ENCODE data around the gene FOXK1. TPM values are rescaled to one million over a fixed set of nuclear protein-coding genes. Genes with fewer than 3 reads are reported as not detected.

Gene FOXK1
- total and polyA plus RNA-seq, 9 of the 15 experiments (the other 6 are each of a cell fraction or from before 2014, with no cell fraction given) = 0.32 to 45.5 (median 8.1) TPM

GRCh38 chr7:4790516-4790991 lies 108.5 kb downstream of the FOXK1 start:
- Histone ChIP-seq H3K4me1 (replicated peaks in 1 of 2; ENCODE audit: control insufficient read depth in 2 of 2, insufficient read depth in 2 of 2, low read length in 2 of 2) (peaks cover 0 to 34% of the 10 kb centered on the region in 2 experiments; a peak in 3 of 5 replicates), H3K9me3 (replicated peaks; ENCODE audit: control insufficient read depth, insufficient read depth, low read depth, low read length) (no peaks in the 10 kb centered on the region), H3K79me2 (ENCODE audit: control insufficient read depth, insufficient read depth, low read length) (no peaks in the 10 kb centered on the region), H3K36me3 (ENCODE audit: control insufficient read depth, insufficient read depth, low read length) (peaks cover 40% of the 10 kb centered on the region; the same call in 1 of the 3 replicates), H2AFZ (ENCODE audit: low read depth, low read length) (no peak overlapping the region), H4K20me1 (replicated peaks; ENCODE audit: control insufficient read depth, insufficient read depth, low read length) (no peaks in the 10 kb centered on the region), H3K27ac (ENCODE audit: extremely low read depth, low read depth, low read length) (no peak overlapping the region), H3K9me1 (ENCODE audit: control insufficient read depth, insufficient read depth, low read length) (no peaks in the 10 kb centered on the region), H3K4me3 (no peak overlapping the region), H3K27me3 (ENCODE audit: control insufficient read depth in 2 of 2, insufficient read depth in 2 of 2, low read length in 2 of 2) (no peaks in the 10 kb centered on the region), H3K9ac (ENCODE audit: insufficient read depth in 1 of 2, low read depth in 2 of 2, low read length in 2 of 2) (no peak overlapping the region; a peak in 1 of 4 replicates), H3K4me2 (ENCODE audit: insufficient read depth, low read length) (no peak overlapping the region)
- no peak for DNase-seq (ENCODE audit: extremely low read depth in 1 of 4, low spot score in 3 of 4)
- ChIA-PET CTCF (ENCODE audit: low intra/inter-chr PET ratio) (no interaction called here), POLR2A (interaction anchor here (0.8 to 1.1 kb wide), 2 partner anchors 10 to 177 kb away, joined by 3 to 4 read pairs; no protein-coding TSS in a partner anchor)
- no peak for ATAC-seq
- no TSS peak for BruUV-seq (replicated peaks)
- 95% methylated on average over 20 of the region's 24 CpGs for WGBS (ENCODE audit: insufficient coverage, low coverage, missing lambda C conversion rate)
- intact Hi-C loops (cut with micrococcal nuclease) (loop anchor here (10.0 kb wide), 1 partner anchor 94 kb away; the partner anchor contains the start of gene RADIL), in situ Hi-C loops (cut with MboI) (loop anchor here (10.0 kb wide), 1 partner anchor 294 kb away; no protein-coding TSS in a partner anchor)
- no peak for FAIRE-seq
- no peak for TF ChIP-seq POLR2AphosphoS5 (IDR thresholded peaks at IDR 0.05; ENCODE audit: control insufficient read depth, insufficient read depth, low read depth, low read length)
- no peak for TF ChIP-seq JUND (IDR thresholded peaks at IDR 0.05; ENCODE audit: borderline replicate concordance, low read depth, low read length)
- TF ChIP-seq JUND (tag; IDR thresholded peaks at IDR 0.05; ENCODE audit: borderline replicate concordance, low read depth, low read length) = no peak
- no peak for TF ChIP-seq TOE1 (IDR thresholded peaks at IDR 0.05; ENCODE audit: borderline replicate concordance)
- TF ChIP-seq TOE1 (CRISPR knock-in tag; IDR thresholded peaks at IDR 0.05; ENCODE audit: borderline replicate concordance, low read depth) = no peak
- no peak for TF ChIP-seq MECOM (CRISPR knock-in tag; IDR thresholded peaks at IDR 0.05)
- TF ChIP-seq MYC (IDR thresholded peaks at IDR 0.05; ENCODE audit: low read depth, low read length) = no peak
- no peak for TF ChIP-seq MYC (CRISPR knock-in tag; IDR thresholded peaks at IDR 0.05; ENCODE audit: borderline replicate concordance, low read depth)
- no peak for TF ChIP-seq FOSL1 (tag; conservative IDR thresholded peaks at IDR 0.05)
- TF ChIP-seq SMARCA5 (IDR thresholded peaks at IDR 0.05) = no peak
- TF ChIP-seq MIER1 (IDR thresholded peaks at IDR 0.05; ENCODE audit: low read depth) = no peak
- TF ChIP-seq HNRNPL (IDR thresholded peaks at IDR 0.05; ENCODE audit: low read depth, low read length) = no peak
- TF ChIP-seq PHF20 (IDR thresholded peaks at IDR 0.05; ENCODE audit: partially characterized antibody) = no peak

Data from K562 (cell line).